Smooth muscle cell (in vitro differentiated cells): ENCODE measurements around the gene ARHGAP24. TPM values are rescaled to one million over a fixed set of nuclear protein-coding genes. Genes with fewer than 3 reads are reported as not detected.

Source experiments
- DNase-seq: peaks from one replicate; lab custom pipeline; 2025; ENCODE audit not compliant: unreplicated experiment; lab: John Stamatoyannopoulos, UW
- H2AFZ ChIP-seq: fragments of 200-600 bp; sonication (generic); 2 replicates; pipeline ENCODE4 v1.6.0; 2016; ENCODE audit warnings: antibody characterized with exemption, low read depth, mild to moderate bottlenecking
- H3F3A ChIP-seq: fragments of 200-600 bp; sonication (generic); 2 replicates; pipeline ENCODE4 v1.6.0; 2017; ENCODE audit warnings: antibody characterized with exemption, low read depth
- H3K27ac ChIP-seq: fragments of 200-600 bp; sonication (generic); 2 replicates; pipeline ENCODE4 v1.5.1; 2016; ENCODE audit warnings: low read depth, mild to moderate bottlenecking
- H3K27me3 ChIP-seq: fragments of 200-600 bp; sonication (generic); 2 replicates; pipeline ENCODE4 v1.6.1; 2016; ENCODE audit warnings: low read depth, mild to moderate bottlenecking
- H3K36me3 ChIP-seq: fragments of 200-600 bp; sonication (generic); 2 replicates; pipeline ENCODE4 v1.5.1; 2016; ENCODE audit warnings: low read depth
- H3K4me1 ChIP-seq: fragments of 200-600 bp; sonication (generic); 2 replicates; pipeline ENCODE4 v1.5.1; 2016; ENCODE audit warnings: low read depth
- H3K4me2 ChIP-seq: fragments of 200-600 bp; sonication (generic); 2 replicates; pipeline ENCODE4 v1.6.0; 2016; ENCODE audit warnings: mild to moderate bottlenecking
- H3K4me3 ChIP-seq: fragments of 200-600 bp; sonication (generic); 2 replicates; pipeline ENCODE4 v1.5.1; 2016; ENCODE audit warnings: mild to moderate bottlenecking
- H3K79me2 ChIP-seq: fragments of 200-600 bp; sonication (generic); 2 replicates; pipeline ENCODE4 v1.6.0; 2016; ENCODE audit warnings: low read depth, mild to moderate bottlenecking
- H3K9ac ChIP-seq: fragments of 200-600 bp; sonication (generic); 2 replicates; pipeline ENCODE4 v1.6.0; 2016; ENCODE audit warnings: low read depth
- H3K9me3 ChIP-seq: fragments of 200-600 bp; sonication (generic); replicated peaks from 2 replicates; pipeline ENCODE4 v1.5.1; 2016; ENCODE audit warnings: low read depth
- H4K20me1 ChIP-seq: fragments of 200-600 bp; sonication (generic); 2 replicates; pipeline ENCODE4 v1.6.0; 2016; ENCODE audit warnings: low read depth
- WGBS: methylation state at CpG from one replicate; pipeline ENCODE4 v1.1.7; 2016; ENCODE audit warnings: low lambda C conversion rate; 5-methylcytosine and 5-hydroxymethylcytosine counted together
- polyA plus RNA-seq: library from polyadenylated mRNA; unstranded; fragments of >200 nt; fragmentation: Nextera tagmentation; extraction: Ambion mirVana; gene quantifications from 2 replicates; pipeline ENCODE4 v1.2.1, GENCODE V29; 2016
- total RNA-seq: library from RNA; depleted of rRNA; stranded (reverse); fragments of >200 nt; gene quantifications from 2 replicates; pipeline ENCODE4 v1.2.3, GENCODE V29; 2014
- TF ChIP-seq, protein P1 (sequence below): fragments of 200-600 bp; sonication (generic); IDR thresholded peaks from 2 replicates; pipeline ENCODE4 v1.5.1; 2017; ENCODE audit warnings: borderline replicate concordance, mild to moderate bottlenecking, antibody characterized with exemption; ENCODE audit not compliant: insufficient read depth, poor library complexity, severe bottlenecking

The ARHGAP24 gene
- total and polyA plus RNA-seq, 2 experiments from 2014 or later: 4.9 to 18.2 TPM

DNA sequence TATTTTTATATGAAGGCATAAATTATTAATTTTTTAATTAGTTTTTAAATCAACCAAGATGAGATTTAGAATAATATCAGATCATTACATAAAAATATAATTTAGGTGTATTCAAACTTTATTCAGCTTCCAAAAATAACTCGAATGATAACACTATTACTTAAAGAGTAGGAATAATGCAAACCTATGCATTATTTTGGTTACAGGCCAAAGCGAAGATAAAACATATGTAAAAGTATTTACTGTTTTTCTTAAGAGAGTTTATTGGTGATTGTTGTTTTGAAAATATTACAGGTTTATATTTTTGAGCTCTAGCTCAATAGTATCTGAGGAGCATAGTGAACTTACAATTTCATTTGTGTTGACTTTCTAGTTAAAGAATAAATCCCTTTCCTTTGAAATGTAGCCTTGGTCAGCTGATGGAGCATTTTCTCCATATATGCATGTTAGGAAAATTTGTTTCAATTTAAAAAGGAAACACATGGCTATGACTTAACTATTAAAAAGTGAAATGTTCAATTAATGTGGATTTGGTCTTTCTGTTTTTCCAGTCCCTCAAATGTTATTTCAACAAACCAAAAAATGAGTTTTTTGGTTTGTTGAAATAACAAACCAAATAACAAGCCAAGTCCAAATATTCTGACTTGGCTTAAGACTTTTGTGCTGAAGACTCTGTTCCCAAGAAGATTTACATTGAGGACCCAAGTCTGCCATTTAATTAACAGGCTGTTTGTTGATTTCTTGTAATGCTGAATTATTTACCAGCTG lies 346.9 kb downstream of the ARHGAP24 start:
- Histone ChIP-seq H3K4me2 (no peak overlapping the region), H3F3A (no peaks in the 10 kb centered on the region), H3K9ac (no peak overlapping the region), H3K79me2 (no peaks in the 10 kb centered on the region), H3K4me3 (no peak overlapping the region), H3K9me3 (no peaks in the 10 kb centered on the region), H3K4me1 (peaks cover 13% of the 10 kb centered on the region), H3K27me3 (no peaks in the 10 kb centered on the region), H3K36me3 (no peaks in the 10 kb centered on the region), H3K27ac (no peak overlapping the region), H4K20me1 (peaks cover 7% of the 10 kb centered on the region), H2AFZ (no peak overlapping the region)
- DNase-seq: no peak
- TF ChIP-seq, protein P1, sequence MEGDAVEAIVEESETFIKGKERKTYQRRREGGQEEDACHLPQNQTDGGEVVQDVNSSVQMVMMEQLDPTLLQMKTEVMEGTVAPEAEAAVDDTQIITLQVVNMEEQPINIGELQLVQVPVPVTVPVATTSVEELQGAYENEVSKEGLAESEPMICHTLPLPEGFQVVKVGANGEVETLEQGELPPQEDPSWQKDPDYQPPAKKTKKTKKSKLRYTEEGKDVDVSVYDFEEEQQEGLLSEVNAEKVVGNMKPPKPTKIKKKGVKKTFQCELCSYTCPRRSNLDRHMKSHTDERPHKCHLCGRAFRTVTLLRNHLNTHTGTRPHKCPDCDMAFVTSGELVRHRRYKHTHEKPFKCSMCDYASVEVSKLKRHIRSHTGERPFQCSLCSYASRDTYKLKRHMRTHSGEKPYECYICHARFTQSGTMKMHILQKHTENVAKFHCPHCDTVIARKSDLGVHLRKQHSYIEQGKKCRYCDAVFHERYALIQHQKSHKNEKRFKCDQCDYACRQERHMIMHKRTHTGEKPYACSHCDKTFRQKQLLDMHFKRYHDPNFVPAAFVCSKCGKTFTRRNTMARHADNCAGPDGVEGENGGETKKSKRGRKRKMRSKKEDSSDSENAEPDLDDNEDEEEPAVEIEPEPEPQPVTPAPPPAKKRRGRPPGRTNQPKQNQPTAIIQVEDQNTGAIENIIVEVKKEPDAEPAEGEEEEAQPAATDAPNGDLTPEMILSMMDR: no peak
- 97% methylated on average over 2 of the region's 2 CpGs for WGBS

DNA sequence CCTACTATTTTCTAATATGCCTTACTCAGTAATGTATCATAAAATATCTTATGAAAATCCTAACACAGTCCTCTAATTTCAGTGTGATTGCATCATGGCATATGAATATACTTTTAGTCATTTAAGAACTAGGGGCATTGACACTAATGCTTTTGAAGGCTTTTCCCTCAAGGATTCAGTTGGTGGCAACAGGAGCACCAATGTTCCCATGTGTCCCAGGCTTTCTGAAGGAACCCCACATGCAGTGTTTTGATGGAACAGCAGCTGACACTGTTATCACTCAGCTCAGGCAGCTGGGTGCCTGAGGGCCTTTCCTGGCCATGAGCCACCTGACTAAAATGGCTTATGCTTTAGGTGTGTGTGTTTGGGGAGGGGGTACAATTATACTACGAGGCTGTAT lies 348.3 kb downstream of the ARHGAP24 start:
- Histone ChIP-seq H3K9ac (no peak overlapping the region), H3F3A (no peaks in the 10 kb centered on the region), H3K4me1 (peaks cover 24% of the 10 kb centered on the region), H3K79me2 (no peaks in the 10 kb centered on the region), H3K36me3 (no peaks in the 10 kb centered on the region), H3K4me2 (no peak overlapping the region), H3K27ac (no peak overlapping the region), H3K4me3 (no peak overlapping the region), H2AFZ (no peak overlapping the region), H4K20me1 (peaks cover 14% of the 10 kb centered on the region), H3K27me3 (no peaks in the 10 kb centered on the region), H3K9me3 (no peaks in the 10 kb centered on the region)
- no peak for DNase-seq
- TF ChIP-seq, protein P1: no peak
- 21% methylated on average over 1 of the region's 1 CpG for WGBS

DNA sequence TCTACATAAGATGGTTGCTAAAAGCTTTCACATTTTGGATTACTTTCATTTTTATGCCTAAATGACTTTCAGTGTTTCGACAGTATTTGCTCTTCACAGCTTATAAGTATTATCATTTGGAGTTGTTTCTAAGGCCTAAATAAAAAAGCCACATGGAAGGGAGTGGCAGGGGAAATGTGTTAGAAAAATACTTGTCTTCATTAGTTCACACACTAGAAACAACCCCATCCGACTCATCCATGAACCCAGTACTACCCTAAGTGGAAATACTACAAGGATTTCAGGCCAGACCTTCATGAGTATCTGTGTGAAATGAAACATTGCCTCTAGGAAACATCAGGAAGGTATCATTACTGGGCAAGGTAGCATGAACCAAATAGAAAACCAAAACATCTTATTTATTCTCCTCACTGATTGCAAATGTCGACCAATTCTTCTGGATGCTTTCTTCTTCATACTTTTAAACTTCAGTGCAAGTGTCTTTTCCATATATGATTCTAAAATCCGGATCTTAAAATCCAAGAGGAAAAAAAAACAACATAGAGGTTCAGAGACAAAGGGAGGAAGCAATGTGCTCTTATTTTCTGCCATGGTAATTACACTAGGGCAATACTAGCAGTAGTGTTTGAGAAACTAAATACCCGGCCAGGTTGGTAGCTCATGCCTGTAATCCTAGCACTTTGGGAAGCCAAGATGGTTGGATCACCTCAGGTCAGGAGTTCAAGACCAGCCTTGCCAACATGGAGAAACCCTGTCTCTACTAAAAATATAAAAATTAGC lies 349.4 kb downstream of the ARHGAP24 start:
- Histone ChIP-seq H3K4me3 (no peak overlapping the region), H3K27me3 (no peaks in the 10 kb centered on the region), H3K79me2 (no peaks in the 10 kb centered on the region), H3K27ac (no peak overlapping the region), H3K9ac (no peak overlapping the region), H3K4me1 (peaks cover 24% of the 10 kb centered on the region), H3K36me3 (no peaks in the 10 kb centered on the region), H3F3A (no peaks in the 10 kb centered on the region), H3K4me2 (no peak overlapping the region), H2AFZ (no peak overlapping the region), H4K20me1 (peaks cover 16% of the 10 kb centered on the region), H3K9me3 (no peaks in the 10 kb centered on the region)
- TF ChIP-seq, protein P1: no peak
- no peak for DNase-seq
- 88% methylated on average over 5 of the region's 5 CpGs for WGBS
